GM10266 (cell line): Measurements from ENCODE around the gene MAPK6.

Source experiments
- DNase-seq: peaks from one replicate; pipeline ENCODE4 v3.0.0; 2012; ENCODE audit errors: extremely low spot score
- TF ChIP-seq, protein P1 (sequence below): IDR thresholded peaks from 2 replicates; pipeline ENCODE4 v1.5.1; 2012; ENCODE audit warnings: mild to moderate bottlenecking, low read depth; ENCODE audit not compliant: control insufficient read depth, insufficient read depth; ENCODE audit errors: missing control alignments

MAPK6 gene

DNA sequence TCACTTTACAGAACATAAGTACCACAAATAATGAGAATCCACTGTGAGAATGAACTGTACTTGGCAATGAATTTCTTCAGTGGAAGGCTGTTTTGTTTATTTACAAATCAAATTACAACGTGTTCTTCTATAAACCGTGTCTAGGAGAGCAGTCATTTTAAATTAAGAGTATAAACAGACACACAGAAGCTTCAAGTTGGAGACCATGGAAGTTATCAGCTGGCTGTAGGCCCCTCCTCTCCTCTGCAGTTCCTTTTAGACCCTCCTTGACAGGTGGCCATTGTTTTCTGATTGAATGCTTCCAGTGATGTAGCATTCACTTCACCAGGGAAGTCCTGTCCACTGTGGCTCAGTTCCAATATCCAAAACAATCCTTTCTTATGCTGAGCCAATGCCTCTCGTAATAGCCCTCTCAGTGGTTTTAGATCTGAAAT lies 7.3 kb upstream of the MAPK6 start:
- TF ChIP-seq, protein P1, sequence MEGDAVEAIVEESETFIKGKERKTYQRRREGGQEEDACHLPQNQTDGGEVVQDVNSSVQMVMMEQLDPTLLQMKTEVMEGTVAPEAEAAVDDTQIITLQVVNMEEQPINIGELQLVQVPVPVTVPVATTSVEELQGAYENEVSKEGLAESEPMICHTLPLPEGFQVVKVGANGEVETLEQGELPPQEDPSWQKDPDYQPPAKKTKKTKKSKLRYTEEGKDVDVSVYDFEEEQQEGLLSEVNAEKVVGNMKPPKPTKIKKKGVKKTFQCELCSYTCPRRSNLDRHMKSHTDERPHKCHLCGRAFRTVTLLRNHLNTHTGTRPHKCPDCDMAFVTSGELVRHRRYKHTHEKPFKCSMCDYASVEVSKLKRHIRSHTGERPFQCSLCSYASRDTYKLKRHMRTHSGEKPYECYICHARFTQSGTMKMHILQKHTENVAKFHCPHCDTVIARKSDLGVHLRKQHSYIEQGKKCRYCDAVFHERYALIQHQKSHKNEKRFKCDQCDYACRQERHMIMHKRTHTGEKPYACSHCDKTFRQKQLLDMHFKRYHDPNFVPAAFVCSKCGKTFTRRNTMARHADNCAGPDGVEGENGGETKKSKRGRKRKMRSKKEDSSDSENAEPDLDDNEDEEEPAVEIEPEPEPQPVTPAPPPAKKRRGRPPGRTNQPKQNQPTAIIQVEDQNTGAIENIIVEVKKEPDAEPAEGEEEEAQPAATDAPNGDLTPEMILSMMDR = no peak
- DNase-seq = no peak

DNA sequence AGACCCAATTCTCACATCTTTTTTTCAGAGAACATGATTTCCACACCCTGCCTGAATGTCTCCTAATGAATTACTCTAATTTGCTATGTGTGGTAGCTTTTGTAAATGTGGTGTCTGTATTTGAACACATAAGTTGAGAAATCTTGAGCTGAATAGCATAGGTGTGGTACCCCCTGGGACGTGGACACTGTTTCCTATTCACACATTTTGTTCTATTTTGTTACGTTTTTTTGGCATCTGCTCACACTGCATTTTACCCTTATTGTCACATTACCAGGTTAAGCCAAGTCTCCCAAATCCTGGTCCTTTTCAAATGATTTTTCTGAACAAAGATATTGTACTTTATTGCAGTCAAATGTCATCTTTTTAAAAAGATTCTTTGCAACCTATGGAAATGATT lies 6.8 kb upstream of the MAPK6 start:
- no peak for DNase-seq
- TF ChIP-seq, protein P1 = no peak

DNA sequence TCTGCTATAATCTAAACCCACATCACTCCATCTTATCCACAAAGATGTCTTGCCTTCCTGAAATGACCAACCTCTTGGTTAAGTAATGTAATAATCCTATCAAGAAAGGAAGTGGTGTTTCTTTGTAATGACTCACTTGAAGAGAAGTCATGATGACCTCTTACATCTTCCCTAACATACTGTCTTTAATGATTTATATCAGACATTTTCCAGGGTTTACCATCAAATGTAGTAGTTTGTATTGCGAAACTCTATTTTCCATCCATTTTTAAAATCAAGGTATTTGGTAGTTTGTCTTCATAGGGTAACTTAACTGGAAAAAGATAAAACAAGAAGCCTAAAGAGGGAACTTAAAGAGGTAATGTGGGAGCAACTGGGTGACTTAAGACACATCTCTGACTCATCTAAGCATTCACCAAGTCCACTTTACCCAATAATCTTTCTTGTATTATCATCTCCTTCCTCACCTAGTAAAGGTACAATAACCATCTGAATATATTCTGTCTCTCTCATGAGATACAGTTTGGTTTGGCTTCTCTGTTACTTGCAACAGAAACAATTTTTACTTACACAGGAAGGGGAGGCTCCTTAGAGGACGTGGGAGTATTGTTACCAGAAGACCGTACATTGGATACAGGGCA lies 5.7 kb upstream of the MAPK6 start:
- TF ChIP-seq, protein P1 = no peak
- DNase-seq = peak; percentile 54

DNA sequence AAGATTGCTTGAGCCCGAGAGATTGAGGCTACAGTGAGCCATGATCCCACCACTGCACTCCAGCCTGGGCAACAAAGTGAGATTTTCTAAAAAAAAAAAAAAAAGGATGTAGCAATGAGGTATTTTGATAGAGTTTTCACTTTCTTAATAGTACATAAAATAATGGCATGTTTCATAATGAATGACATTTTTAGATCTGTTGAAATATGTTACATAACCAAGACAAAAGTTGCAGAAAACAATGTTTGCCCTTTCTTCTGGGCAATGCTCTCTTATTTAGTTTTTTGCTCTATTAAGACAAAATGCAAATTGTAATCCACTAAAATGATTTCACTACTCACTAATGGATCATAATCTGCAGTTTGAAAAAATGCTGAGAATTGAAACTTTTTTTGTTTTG lies 4.4 kb upstream of the MAPK6 start:
- DNase-seq = no peak
- TF ChIP-seq, protein P1 = no peak

DNA sequence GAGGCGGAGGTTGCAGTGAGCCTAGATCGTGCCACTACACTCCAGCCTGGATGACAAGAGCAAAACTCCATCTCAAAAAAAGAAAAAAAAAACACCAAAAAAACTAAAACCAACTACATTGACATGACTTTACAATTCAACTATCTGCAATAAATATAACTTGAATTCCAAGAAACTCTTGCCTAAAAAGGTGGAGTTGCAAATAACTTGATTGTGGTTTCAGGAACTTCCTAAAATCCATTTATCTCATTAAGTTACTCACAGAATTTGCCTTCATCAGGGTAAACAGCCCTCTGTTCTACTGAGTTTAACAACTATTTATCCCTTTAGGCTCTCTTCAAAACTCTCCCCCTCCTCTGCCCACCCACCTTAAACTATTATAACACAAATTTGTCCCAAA lies 2.7 kb upstream of the MAPK6 start:
- DNase-seq = no peak
- TF ChIP-seq, protein P1 = no peak

DNA sequence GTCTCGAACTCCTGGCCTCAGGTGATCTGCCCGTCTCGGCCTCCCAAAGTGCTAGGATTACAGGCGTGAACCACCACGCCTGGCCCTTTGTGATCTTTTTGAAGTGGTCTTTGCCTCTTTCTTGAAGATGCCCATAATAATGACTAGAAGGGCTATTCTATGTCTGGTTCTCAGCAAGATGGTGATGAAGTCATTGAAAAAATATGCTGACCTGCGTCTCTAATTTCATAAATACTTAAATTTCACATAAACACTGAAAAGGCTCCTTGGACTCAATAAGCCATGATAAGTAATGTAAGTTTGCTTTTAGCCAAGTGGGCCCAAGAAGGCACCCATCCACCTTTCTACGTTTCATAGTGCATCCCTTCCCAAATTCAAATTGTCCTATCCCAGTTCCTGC lies 775 bp upstream of the MAPK6 start:
- DNase-seq = no peak
- TF ChIP-seq, protein P1 = no peak

DNA sequence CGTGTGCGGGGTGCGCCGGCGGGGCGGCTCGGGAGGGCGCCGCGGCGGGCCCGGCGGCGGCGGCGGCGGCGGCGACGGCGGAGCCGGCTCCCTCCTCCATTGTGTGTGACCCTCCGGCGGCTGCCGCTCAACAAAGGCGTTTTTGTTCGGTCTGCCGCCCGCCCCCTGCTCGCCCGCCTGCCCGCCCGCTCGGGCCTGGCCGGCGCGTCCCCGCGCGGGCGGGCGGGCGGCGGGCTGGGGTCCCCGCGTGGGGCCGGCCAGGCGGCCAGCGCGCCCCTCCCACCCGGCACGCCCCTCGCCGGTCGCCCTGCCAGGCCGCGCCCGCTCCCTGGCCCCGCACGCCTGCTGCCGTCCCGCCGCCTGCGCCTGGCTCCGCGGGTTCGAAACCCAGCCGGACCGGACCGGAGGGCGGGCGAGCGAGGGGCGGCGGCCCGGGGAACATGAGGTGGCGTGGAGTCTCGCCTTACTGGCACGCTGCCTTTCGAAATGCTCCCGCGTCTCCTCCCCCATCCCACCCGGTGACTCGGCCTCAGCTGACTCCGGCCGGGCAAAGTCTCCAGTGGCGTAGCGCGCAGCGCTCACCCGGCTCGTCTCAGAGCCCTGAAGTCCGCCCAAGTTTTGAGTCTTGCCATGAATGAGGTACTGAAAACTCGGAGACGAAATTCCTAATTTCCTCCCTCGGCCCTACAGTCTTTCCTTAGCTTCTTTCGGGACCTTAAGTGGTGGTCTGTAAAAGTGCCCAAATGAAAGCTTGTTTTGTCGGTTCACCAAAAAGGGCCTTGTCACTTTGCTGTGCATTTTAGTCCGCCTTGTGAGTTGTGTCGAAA lies 588 bp downstream of the MAPK6 start:
- peak; percentile 82 for DNase-seq
- TF ChIP-seq, protein P1 = no peak
